SK-N-SH (cell line): ENCODE results near the gene CEP152. TPM values are rescaled to one million over a fixed set of nuclear protein-coding genes. Genes with fewer than 3 reads are reported as not detected.

ENCODE experiments used
- CTCF ChIA-PET: fragments of 300-600, 350-600 bp; formaldehyde crosslinking; extraction: SDS; loops from one replicate; lab custom pipeline; 2021; lab: Yijun Ruan, JAX
- POLR2A ChIA-PET: fragments of 350-600 bp; sonication (Branson Sonifier 250); formaldehyde crosslinking; extraction: SDS; loops from one replicate; lab custom pipeline; 2020; ENCODE audit warnings: antibody characterized with exemption, inconsistent platforms; lab: Yijun Ruan, JAX
- DNase-seq: peaks from one replicate; pipeline ENCODE4 v3.0.0; 2012
- H2AFZ ChIP-seq: fragments of 200-600 bp; sonication (generic); 2 replicates; pipeline ENCODE4 v1.8.1; 2016; ENCODE audit warnings: antibody characterized with exemption, mild to moderate bottlenecking, low read depth
- H3F3A ChIP-seq: fragments of 200-600 bp; sonication (generic); replicated peaks from 2 replicates; pipeline ENCODE3; 2016; ENCODE audit warnings: antibody characterized with exemption, mild to moderate bottlenecking; ENCODE audit not compliant: insufficient read depth
- H3K27ac ChIP-seq, 2 experiments: fragments of 200-500 bp in 1 of 2; fragments of 200-600 bp in 1 of 2; sonication (Bioruptor generic) in 1 of 2; sonication (generic), shearing (Covaris generic) in 1 of 2; 2 replicates each; pipeline versions ENCODE4 v1.5.1 to v1.6.1; 2014 to 2016; ENCODE audit warnings: low read depth in 2 of 2, inconsistent platforms in 1 of 2, low read length in 1 of 2, mild to moderate bottlenecking in 1 of 2, mixed read lengths in 1 of 2
- H3K27me3 ChIP-seq: fragments of 200-600 bp; sonication (generic), shearing (Covaris generic); 2 replicates; pipeline ENCODE4 v1.6.1; 2016; ENCODE audit warnings: mixed run types; ENCODE audit not compliant: insufficient read depth
- H3K36me3 ChIP-seq, 2 experiments: fragments of 200-500 bp in 1 of 2; fragments of 200-600 bp in 1 of 2; sonication (Bioruptor generic) in 1 of 2; sonication (generic) in 1 of 2; replicated peaks in 1 of 2; 2 replicates each; pipeline versions ENCODE3 to v1.5.1; 2014 to 2016; ENCODE audit warnings: low read length in 1 of 2, mild to moderate bottlenecking in 1 of 2; ENCODE audit not compliant: insufficient read depth in 2 of 2, control insufficient read depth in 1 of 2
- H3K4me1 ChIP-seq, 2 experiments: fragments of 200-500 bp in 1 of 2; fragments of 200-600 bp in 1 of 2; sonication (Bioruptor generic) in 1 of 2; sonication (generic), shearing (Covaris generic) in 1 of 2; 2 replicates each; pipeline versions ENCODE4 v1.5.1 to v1.6.1; 2014 to 2016; ENCODE audit warnings: low read depth in 1 of 2, low read length in 1 of 2, mixed run types in 1 of 2; ENCODE audit not compliant: insufficient read depth in 2 of 2, control insufficient read depth in 1 of 2
- H3K4me2 ChIP-seq: fragments of 200-600 bp; sonication (generic), shearing (Covaris generic); 2 replicates; pipeline ENCODE4 v1.6.1; 2017; ENCODE audit warnings: mixed run types
- H3K4me3 ChIP-seq, 2 experiments: fragments of 200-500 bp in 1 of 2; fragments of 200-600 bp in 1 of 2; sonication (Bioruptor generic) in 1 of 2; sonication (generic), shearing (Covaris generic) in 1 of 2; 2 replicates each; pipeline versions ENCODE4 v1.5.1 to v1.8.1; 2014 to 2016; ENCODE audit warnings: low read depth in 2 of 2, inconsistent platforms in 1 of 2, low read length in 1 of 2, mild to moderate bottlenecking in 1 of 2, mixed read lengths in 1 of 2, moderate library complexity in 1 of 2
- H3K79me2 ChIP-seq: fragments of 200-600 bp; sonication (generic); 2 replicates; pipeline ENCODE4 v1.8.1; 2017; ENCODE audit warnings: mild to moderate bottlenecking; ENCODE audit not compliant: insufficient read depth
- H3K9ac ChIP-seq: fragments of 200-600 bp; sonication (generic); 2 replicates; pipeline ENCODE4 v1.6.1; 2017; ENCODE audit warnings: mixed run types
- H3K9me2 ChIP-seq: fragments of 200-600 bp; sonication (generic); 2 replicates; pipeline ENCODE4 v1.6.1; 2017; ENCODE audit warnings: mixed run types
- H3K9me3 ChIP-seq: fragments of 200-600 bp; sonication (generic); 2 replicates; pipeline ENCODE4 v1.6.1; 2017; ENCODE audit warnings: mixed run types, mild to moderate bottlenecking, moderate library complexity
- H4K20me1 ChIP-seq: fragments of 200-600 bp; sonication (generic); 2 replicates; pipeline ENCODE4 v1.6.1; 2017; ENCODE audit warnings: mild to moderate bottlenecking, mixed run types; ENCODE audit not compliant: insufficient read depth
- ELF1 ChIP-seq: IDR thresholded peaks from 2 replicates; pipeline ENCODE4 v1.4.0; 2012
- FOSL2 ChIP-seq: IDR thresholded peaks from 2 replicates; pipeline ENCODE4 v1.4.0; 2012; ENCODE audit warnings: low read depth, mild to moderate bottlenecking, moderate library complexity, borderline replicate concordance
- FOXJ3 ChIP-seq: sonication (generic); formaldehyde crosslinking; IDR thresholded peaks from 2 replicates; pipeline ENCODE4 v1.5.1; 2020; ENCODE audit warnings: mild to moderate bottlenecking, missing genetic modification reagents
- GATA2 ChIP-seq: sonication (generic); formaldehyde crosslinking; IDR thresholded peaks from 2 replicates; pipeline ENCODE4 v1.5.0; 2020; ENCODE audit warnings: mild to moderate bottlenecking, missing genetic modification reagents
- JUND ChIP-seq: IDR thresholded peaks from 2 replicates; pipeline ENCODE4 v1.4.0; 2012
- NFIC ChIP-seq: IDR thresholded peaks from 2 replicates; pipeline ENCODE4 v1.4.0; 2012; ENCODE audit warnings: borderline replicate concordance
- POLR2AphosphoS5 ChIP-seq: IDR thresholded peaks from 2 replicates; pipeline ENCODE4 v1.6.1; 2012; ENCODE audit warnings: low read depth, low read length
- TEAD4 ChIP-seq: IDR thresholded peaks from 2 replicates; pipeline ENCODE4 v1.4.0; 2012; ENCODE audit warnings: mild to moderate bottlenecking, borderline replicate concordance; ENCODE audit not compliant: insufficient read depth
- YY1 ChIP-seq: IDR thresholded peaks from 2 replicates; pipeline ENCODE4 v1.4.0; 2012; ENCODE audit warnings: low read depth, mild to moderate bottlenecking
- WGBS: methylation state at CpG from one replicate; pipeline ENCODE4 v1.1.6; 2017; ENCODE audit warnings: low lambda C conversion rate; 5-methylcytosine and 5-hydroxymethylcytosine counted together
- polyA plus RNA-seq, 3 experiments: library from polyadenylated mRNA; depleted of rRNA; stranded (reverse); fragments of >200 nt; gene quantifications; 2 replicates each; pipeline ENCODE4 v1.2.3, GENCODE V29; 2012
- TF ChIP-seq, protein P1 (sequence below): IDR thresholded peaks from 2 replicates; pipeline ENCODE4; 2012

The CEP152 gene
- polyA plus RNA-seq, 1 of the 3 experiments (the other 2 are of a cell fraction) = 0.71 TPM

- TF ChIP-seq FOXJ3 (CRISPR knock-in tag) (no peak), ELF1 (no peak)
- TF ChIP-seq, all 33 proteins: peak for 0
Measured at GRCh38 chr15:48754011-48754410, 56.9 kb downstream of the CEP152 start (continued).

DNA sequence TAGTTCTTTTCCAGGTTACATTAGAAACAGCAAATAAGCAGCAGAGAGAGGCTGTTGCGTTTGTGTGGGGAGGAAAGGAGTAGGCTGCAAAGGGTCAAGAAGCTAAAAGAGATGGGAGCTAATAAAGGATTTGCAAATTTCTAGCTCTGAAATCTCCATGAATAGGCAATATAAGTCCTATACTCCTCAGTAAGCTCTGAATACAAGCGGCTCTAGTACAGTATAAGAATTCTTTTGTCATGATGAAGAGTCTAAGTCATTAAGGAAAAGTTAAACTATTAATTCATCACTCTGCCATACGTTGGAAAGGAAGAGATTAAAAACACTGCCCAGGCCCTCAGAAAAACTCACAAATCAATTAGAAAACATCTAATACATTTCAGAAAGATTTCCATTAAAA, 59.3 kb downstream of the CEP152 start:
- no peaks in the 10 kb centered on the region for H3K4me1 ChIP-seq
- H2AFZ ChIP-seq = peak overlapping the region; percentile 18; the same call in 1 of the 2 replicates
- H3K36me3 ChIP-seq = peaks cover 11 to 38% of the 10 kb centered on the region in 2 experiments
- H3K4me3 ChIP-seq = no peak overlapping the region
- no peaks in the 10 kb centered on the region for H4K20me1 ChIP-seq
- ChIA-PET POLR2A (no interaction called here), CTCF (interaction anchor here (0.9 kb wide), 1 partner anchor 410 kb away, joined by 3 read pairs; no protein-coding TSS in a partner anchor)
- H3K4me2 ChIP-seq = no peak overlapping the region
- no peaks in the 10 kb centered on the region for H3K9me3 ChIP-seq
- H3K79me2 ChIP-seq = no peaks in the 10 kb centered on the region
- no peaks in the 10 kb centered on the region for H3K9me2 ChIP-seq
- H3F3A ChIP-seq = peaks cover 3% of the 10 kb centered on the region
- DNase-seq = no peak
- no peak overlapping the region for H3K27ac ChIP-seq
- H3K27me3 ChIP-seq = no peaks in the 10 kb centered on the region
- H3K9ac ChIP-seq = no peak overlapping the region
- WGBS = 66% methylated on average over 3 of the region's 3 CpGs
- no peak for TF ChIP-seq ELF1
- TF ChIP-seq FOSL2 = no peak
- TF ChIP-seq YY1 = no peak
- TF ChIP-seq, protein P1, sequence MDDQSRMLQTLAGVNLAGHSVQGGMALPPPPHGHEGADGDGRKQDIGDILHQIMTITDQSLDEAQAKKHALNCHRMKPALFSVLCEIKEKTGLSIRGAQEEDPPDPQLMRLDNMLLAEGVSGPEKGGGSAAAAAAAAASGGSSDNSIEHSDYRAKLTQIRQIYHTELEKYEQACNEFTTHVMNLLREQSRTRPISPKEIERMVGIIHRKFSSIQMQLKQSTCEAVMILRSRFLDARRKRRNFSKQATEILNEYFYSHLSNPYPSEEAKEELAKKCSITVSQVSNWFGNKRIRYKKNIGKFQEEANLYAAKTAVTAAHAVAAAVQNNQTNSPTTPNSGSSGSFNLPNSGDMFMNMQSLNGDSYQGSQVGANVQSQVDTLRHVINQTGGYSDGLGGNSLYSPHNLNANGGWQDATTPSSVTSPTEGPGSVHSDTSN = peak; percentile 37; the same call in 1 of the 2 replicates
- TF ChIP-seq POLR2AphosphoS5 = no peak
- TF ChIP-seq JUND = no peak
- TF ChIP-seq, all 33 proteins: peak for 1

GRCh38 chr15:48748535-48748934, 62.3 kb downstream of the CEP152 start:
- peaks cover 3% of the 10 kb centered on the region for H3F3A ChIP-seq
- H3K9me2 ChIP-seq = no peaks in the 10 kb centered on the region
- peak overlapping the region in 1 of 2 experiments; percentile 56; a peak in 2 of 4 replicates for H3K27ac ChIP-seq
- peaks cover 17 to 38% of the 10 kb centered on the region in 2 experiments for H3K36me3 ChIP-seq
- POLR2A ChIA-PET = no interaction called here
- no peaks in the 10 kb centered on the region for H3K9me3 ChIP-seq
- no peak for TF ChIP-seq POLR2AphosphoS5
- TF ChIP-seq NFIC = no peak
- TF ChIP-seq JUND = peak; percentile 27; the same call in 1 of the 2 replicates
- TF ChIP-seq, protein P1 = peak; percentile 22; the same call in 1 of the 2 replicates
- TF ChIP-seq TEAD4 = no peak
- TF ChIP-seq GATA2 (CRISPR knock-in tag) = no peak
- TF ChIP-seq FOSL2 = peak; percentile 38; the same call in 1 of the 2 replicates
- peak overlapping the region; percentile 25; the same call in 1 of the 2 replicates for H3K4me2 ChIP-seq
- DNase-seq = no peak
- H3K79me2 ChIP-seq = no peaks in the 10 kb centered on the region
- CTCF ChIA-PET = no interaction called here
- H2AFZ ChIP-seq = no peak overlapping the region
- H3K27me3 ChIP-seq = no peaks in the 10 kb centered on the region
- H3K4me3 ChIP-seq = no peak overlapping the region
- 12% methylated on average over 1 of the region's 1 CpG for WGBS
- H3K9ac ChIP-seq = no peak overlapping the region
- no peaks in the 10 kb centered on the region for H3K4me1 ChIP-seq
- no peaks in the 10 kb centered on the region for H4K20me1 ChIP-seq
